GM20431 (cell line): ENCODE data around the gene SEPTIN5.

Source experiments
- in situ Hi-C: fragments of 300-500 bp; cut with MseI, MboI; formaldehyde crosslinking; loops from one replicate; pipeline ENCODE4 v1.15.0; 2020; ENCODE audit warnings: low sequenced_read_pairs; ENCODE audit not compliant: unreplicated experiment

SEPTIN5 gene

GRCh38 chr22:19730198-19730597 lies 15.9 kb downstream of the SEPTIN5 start:
- in situ Hi-C loops: loop anchor here (5.0 kb wide), 1 partner anchor 182 kb away; no protein-coding TSS in a partner anchor

- in situ Hi-C loops: loop anchor here (5.0 kb wide), 1 partner anchor 181 kb away; no protein-coding TSS in a partner anchor
Observed at GRCh38 chr22:19730655-19731360, 16.5 kb downstream of the SEPTIN5 start.

- in situ Hi-C loops: loop anchor here (5.0 kb wide), 1 partner anchor 181 kb away; no protein-coding TSS in a partner anchor
Observed at GRCh38 chr22:19731361-19732135, 17.2 kb downstream of the SEPTIN5 start.

GRCh38 chr22:19732403-19733113 lies 18.3 kb downstream of the SEPTIN5 start:
- in situ Hi-C loops: loop anchor here (5.0 kb wide), 1 partner anchor 180 kb away; no protein-coding TSS in a partner anchor

DNA sequence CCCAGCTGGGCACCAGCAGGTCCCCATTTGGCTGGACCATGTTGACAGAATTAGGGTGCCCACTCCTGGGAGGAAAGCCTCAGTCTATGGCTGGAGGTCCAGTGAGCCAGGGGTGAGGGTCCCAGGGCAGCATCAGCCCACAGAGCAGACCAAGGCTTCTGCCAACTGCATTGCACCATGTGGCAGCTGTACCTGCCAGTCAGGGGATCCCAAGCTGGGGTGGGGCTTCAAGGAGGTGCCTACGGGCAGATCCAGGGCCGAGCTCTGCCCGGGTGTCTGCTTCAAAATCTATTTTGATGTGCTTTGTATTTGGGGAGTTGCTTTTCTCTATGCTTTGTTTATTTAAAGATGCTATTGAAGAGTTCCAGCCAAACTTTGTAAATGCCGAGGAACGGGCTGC lies 19.5 kb downstream of the SEPTIN5 start:
- in situ Hi-C loops: loop anchor here (5.0 kb wide), 1 partner anchor 179 kb away; no protein-coding TSS in a partner anchor

- in situ Hi-C loops: loop anchor here (5.0 kb wide), 1 partner anchor 178 kb away; no protein-coding TSS in a partner anchor
Observed at GRCh38 chr22:19734163-19734562, 19.9 kb downstream of the SEPTIN5 start.

- in situ Hi-C loops: loop anchor here (5.0 kb wide), 1 partner anchor 177 kb away; no protein-coding TSS in a partner anchor
Observed at GRCh38 chr22:19734837-19735382, 20.6 kb downstream of the SEPTIN5 start.

GRCh38 chr22:19735665-19736510 lies 21.6 kb downstream of the SEPTIN5 start:
- in situ Hi-C loops: no loop called here

- in situ Hi-C loops: no loop called here
Observed at GRCh38 chr22:19737846-19738663, 23.8 kb downstream of the SEPTIN5 start.

DNA sequence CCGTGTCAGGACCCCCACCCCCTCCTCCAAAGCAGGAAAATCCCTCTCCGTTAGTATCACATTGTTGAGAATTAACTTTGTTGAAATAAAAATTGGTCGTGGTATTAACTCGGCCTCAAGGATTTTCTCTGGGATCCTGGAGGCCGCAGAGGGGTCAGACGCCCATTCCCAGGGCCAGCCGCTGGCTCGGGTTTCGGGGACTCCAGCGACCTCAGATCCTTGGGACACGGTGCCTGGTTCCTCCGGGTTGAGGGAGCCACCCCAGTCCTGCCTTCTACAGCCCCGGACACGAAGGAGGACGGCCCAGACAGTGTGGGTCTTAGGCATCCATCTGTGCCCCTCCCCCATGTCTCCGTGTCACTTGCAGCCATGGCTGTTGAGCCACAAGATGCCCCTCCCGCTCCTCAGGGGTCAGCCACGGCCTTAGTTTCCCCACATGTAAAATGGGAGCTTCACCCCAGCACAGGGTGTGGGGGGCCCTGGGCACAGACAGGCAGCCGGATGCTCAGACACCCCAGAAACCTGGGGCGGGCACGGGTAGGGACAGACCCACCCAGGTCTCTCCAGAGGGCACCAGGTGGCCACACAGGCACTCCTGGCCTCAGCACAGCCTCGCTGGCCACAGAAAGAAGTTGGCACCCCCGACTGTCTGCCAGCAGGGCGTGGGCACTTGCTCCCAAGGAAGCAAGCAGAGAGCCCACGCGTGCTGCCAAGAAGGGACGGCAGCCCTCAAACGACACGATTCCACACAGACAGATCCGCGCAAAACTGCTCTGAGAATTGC lies 24.6 kb downstream of the SEPTIN5 start:
- in situ Hi-C loops: no loop called here

- in situ Hi-C loops: no loop called here
Observed at GRCh38 chr22:19739448-19739895, 25.2 kb downstream of the SEPTIN5 start.

DNA sequence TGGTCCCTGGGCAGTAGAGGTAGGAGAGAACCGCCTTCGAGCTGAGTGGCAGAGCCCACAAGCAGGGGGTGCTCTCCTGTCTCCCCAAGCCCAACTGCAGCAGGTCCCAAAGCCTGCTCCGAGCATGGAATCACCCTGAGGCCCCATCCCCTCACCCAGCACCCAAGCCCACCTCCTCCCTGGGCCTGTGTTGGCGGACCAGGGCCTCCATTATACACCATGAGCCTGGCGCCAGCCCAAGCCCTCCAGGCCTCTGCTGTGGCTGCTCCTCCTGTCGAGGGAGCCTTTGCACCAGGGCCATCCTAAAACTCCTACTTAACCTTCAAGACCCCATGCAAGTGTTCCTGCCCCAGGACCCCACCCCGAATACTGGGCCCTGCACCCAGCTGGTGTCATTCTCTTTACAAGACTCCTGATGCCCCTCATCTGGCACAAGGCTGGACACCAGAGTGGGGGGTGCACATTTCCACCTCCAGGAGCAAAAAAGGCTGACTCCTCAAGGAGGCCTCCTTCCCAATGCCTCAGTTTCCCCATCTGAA lies 25.7 kb downstream of the SEPTIN5 start:
- in situ Hi-C loops: no loop called here

- in situ Hi-C loops: no loop called here
Observed at GRCh38 chr22:19740586-19740985, 26.3 kb downstream of the SEPTIN5 start.

- in situ Hi-C loops: no loop called here
Observed at GRCh38 chr22:19741053-19741452, 26.8 kb downstream of the SEPTIN5 start.

- in situ Hi-C loops: no loop called here
Observed at GRCh38 chr22:19742160-19743066, 28.1 kb downstream of the SEPTIN5 start.

DNA sequence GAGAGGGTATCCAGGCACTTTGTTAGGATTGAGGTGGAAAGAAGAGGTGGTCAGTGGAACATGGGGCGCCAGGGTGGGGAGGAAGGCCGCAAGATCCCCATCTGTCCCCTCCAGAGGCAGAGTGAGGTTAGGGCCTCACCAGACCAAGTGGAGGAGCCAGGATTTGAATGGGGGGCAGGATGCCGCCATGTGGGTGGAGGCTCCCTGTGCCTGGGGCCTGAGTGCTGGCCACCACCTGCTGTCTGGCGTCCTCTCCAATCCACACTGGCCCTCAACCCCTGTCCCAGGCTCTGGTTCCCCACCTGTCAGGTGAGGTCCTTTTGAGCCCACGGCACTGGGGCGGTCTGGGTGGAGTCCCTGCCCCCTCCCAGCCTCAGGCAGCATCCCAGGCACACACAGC lies 28.8 kb downstream of the SEPTIN5 start:
- in situ Hi-C loops: no loop called here
